Neural cell (in vitro differentiated cells): ENCODE data around the gene DHX30.

Experiments used
- CTCF ChIP-seq: fragments of 450-650 bp; IDR thresholded peaks from 2 replicates; pipeline ENCODE4 v1.5.1; 2014; ENCODE audit warnings: antibody characterized with exemption, mild to moderate bottlenecking, moderate library complexity; ENCODE audit not compliant: poor library complexity, severe bottlenecking
- EP300 ChIP-seq: fragments of 450-650 bp; conservative IDR thresholded peaks from 2 replicates; pipeline ENCODE4 v1.6.1; 2014; ENCODE audit warnings: antibody characterized with exemption, mild to moderate bottlenecking, moderate library complexity; ENCODE audit not compliant: poor library complexity, severe bottlenecking
- EZH2 ChIP-seq: fragments of 200-600, 300-800 bp; shearing (Covaris generic), sonication (generic); IDR thresholded peaks from 2 replicates; pipeline ENCODE4 v1.6.1; 2014; ENCODE audit warnings: antibody characterized with exemption, low read length, borderline replicate concordance, mild to moderate bottlenecking; ENCODE audit not compliant: insufficient read depth, poor library complexity, severe bottlenecking
- MXI1 ChIP-seq: fragments of 450-650 bp; conservative IDR thresholded peaks from 2 replicates; pipeline ENCODE4 v1.6.1; 2014; ENCODE audit warnings: antibody characterized with exemption, mild to moderate bottlenecking; ENCODE audit not compliant: poor library complexity, severe bottlenecking
- POLR2AphosphoS5 ChIP-seq: IDR thresholded peaks from 2 replicates; pipeline ENCODE4 v1.6.1; 2012
- RAD21 ChIP-seq: fragments of 450-650 bp; conservative IDR thresholded peaks from 2 replicates; pipeline ENCODE4 v1.6.1; 2014; ENCODE audit warnings: antibody characterized with exemption, mild to moderate bottlenecking, moderate library complexity
- REST ChIP-seq: IDR thresholded peaks from 2 replicates; pipeline ENCODE4 v1.6.1; 2012; ENCODE audit warnings: borderline replicate concordance
- SMC3 ChIP-seq: fragments of 450-650 bp; conservative IDR thresholded peaks from 2 replicates; pipeline ENCODE4 v1.6.1; 2014; ENCODE audit warnings: antibody characterized with exemption, mild to moderate bottlenecking, moderate library complexity; ENCODE audit not compliant: poor library complexity
- TAF1 ChIP-seq: IDR thresholded peaks from 2 replicates; pipeline ENCODE4 v1.6.1; 2012; ENCODE audit warnings: low read depth

GRCh38 chr3:47896736-47897135 lies 93.8 kb downstream of the DHX30 start:
- no peak for TF ChIP-seq CTCF
- no peak for TF ChIP-seq EZH2
- no peak for TF ChIP-seq REST
- no peak for TF ChIP-seq POLR2AphosphoS5
- no peak for TF ChIP-seq TAF1
- no peak for TF ChIP-seq SMC3
- no peak for TF ChIP-seq EP300
- no peak for TF ChIP-seq RAD21
- no peak for TF ChIP-seq MXI1
